Stimulated activated effector memory CD8-positive, alpha-beta T cell treated with anti-CD3 and anti-CD28 coated beads, Interleukin-12 subunit alpha, Interleukin-12 subunit beta, amount 100 ng/mL, for 72 hours (primary cell): ENCODE measurements around the gene LRRC74A.
A peak's percentile ranks its signal among the peaks of the same experiment; 100 is the strongest.
"Not testable (repeated sequence)": the region's sequence is repeated elsewhere in the genome, so short reads cannot be mapped to it uniquely, and the experiment has no call there.

Experiments used
- ATAC-seq: fragments of 150-1000 bp; cut with Tn5 transposase; 2 replicates; pipeline ENCODE4 v1.10.0; 2021
- DNase-seq, 2 donors: peaks; one replicate each; pipeline ENCODE4 v3.0.0; 2021 to 2022; ENCODE audit warnings: low spot score in 2 of 2
- H3K27ac Mint-ChIP-seq: one replicate; pipeline ENCODE4 v1.8.0; 2022; ENCODE audit warnings: mild to moderate bottlenecking, mixed read lengths
- H3K36me3 Mint-ChIP-seq: one replicate; pipeline ENCODE4 v1.8.0; 2022; ENCODE audit warnings: mild to moderate bottlenecking, mixed read lengths
- H3K4me1 Mint-ChIP-seq: one replicate; pipeline ENCODE4 v1.8.0; 2022; ENCODE audit warnings: mixed read lengths
- H3K4me3 Mint-ChIP-seq: one replicate; pipeline ENCODE4 v1.8.0; 2022; ENCODE audit warnings: mild to moderate bottlenecking, mixed read lengths
- H3K9me3 Mint-ChIP-seq: one replicate; pipeline ENCODE4 v1.8.0; 2022; ENCODE audit warnings: mixed read lengths

Gene LRRC74A

DNA sequence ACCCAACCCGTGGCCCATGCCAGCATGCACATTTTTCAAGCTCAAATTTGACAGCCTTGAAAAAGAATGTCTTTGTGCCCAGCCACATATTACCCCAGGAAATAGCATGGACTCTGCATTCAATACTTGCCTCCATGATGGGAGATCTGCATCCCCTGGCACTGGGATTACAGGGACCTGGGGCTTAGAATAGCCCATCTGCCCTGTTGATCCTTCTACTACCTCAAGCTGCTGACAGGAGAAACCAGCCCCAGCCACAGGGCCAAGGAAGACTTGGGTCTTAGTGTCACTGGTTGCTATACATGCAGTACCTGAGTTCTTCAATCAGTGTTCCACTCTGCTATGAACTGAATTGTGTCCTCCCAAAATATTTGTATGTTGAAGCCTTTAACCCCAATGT is 85.3 kb downstream of the LRRC74A start:
- Mint-ChIP-seq H3K4me3 (no peak overlapping the region), H3K4me1 (peaks cover 28% of the 10 kb centered on the region), H3K27ac (no peak overlapping the region), H3K36me3 (no peaks in the 10 kb centered on the region), H3K9me3 (no peaks in the 10 kb centered on the region)
- DNase-seq: no peak
- ATAC-seq: no peak

DNA sequence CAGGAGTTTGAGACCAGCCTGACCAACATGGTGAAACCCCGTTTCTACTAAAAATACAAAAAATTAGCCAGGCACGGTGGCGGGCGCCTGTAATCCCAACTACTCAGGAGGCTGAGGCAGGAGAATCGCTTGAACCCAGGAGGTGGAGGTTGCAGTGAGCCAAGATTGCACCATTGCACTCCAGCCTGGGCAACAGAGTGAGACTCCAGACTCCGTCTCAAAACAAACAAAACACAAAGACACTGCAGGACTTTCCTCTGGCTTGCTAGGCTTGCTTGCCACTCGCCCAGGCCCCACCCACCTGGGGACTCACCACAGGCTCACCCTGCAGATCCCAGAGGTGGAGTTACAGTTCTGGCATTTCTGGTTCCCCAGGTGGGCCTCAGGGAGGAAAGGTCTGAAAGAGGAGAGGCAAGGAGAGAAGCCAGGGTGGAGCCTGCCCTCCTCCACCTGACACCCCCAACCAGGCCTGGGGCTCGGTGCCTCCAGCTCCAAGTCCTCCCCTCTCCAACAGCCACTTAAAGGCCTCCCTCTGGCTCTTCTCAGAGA is 88.4 kb downstream of the LRRC74A start:
- H3K36me3 Mint-ChIP-seq, ATAC-seq, H3K9me3 Mint-ChIP-seq, DNase-seq, H3K4me3 Mint-ChIP-seq: not testable (repeated sequence)
- Mint-ChIP-seq H3K27ac (peak overlapping the region; percentile 70), H3K4me1 (peaks cover 26% of the 10 kb centered on the region)

DNA sequence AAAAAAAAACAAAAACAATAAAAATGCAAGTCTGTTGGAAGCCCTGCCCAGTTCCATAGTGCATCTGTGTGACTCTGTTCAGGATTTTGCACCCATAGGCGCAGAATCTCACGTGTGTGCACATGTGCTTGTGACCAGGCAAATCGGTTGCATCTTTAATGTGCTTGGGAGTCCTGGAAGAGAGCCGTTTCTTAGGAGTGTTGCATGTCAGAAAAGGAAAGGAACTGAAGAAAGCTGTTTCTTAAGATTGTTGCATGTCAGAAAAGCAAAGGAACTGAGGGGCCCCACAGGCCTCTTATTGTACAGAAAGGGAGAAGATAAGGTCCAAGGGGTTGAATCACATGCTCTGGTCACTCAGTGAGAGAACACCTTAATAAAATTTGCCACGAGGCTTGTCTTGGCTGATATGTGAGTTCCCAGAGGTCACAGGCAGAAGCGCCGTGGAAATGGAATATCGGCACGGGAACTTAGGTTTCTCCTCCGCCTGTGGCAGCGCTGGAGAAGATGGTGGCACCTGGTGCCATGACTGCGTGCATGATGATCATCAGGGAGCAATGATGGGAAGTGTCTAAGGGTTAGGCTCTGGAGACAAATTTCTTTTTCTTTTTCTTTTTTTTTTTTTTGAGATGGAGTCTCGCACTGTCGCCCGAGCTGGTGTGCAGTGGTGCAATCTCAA is 90.0 kb downstream of the LRRC74A start:
- no peak overlapping the region for H3K27ac Mint-ChIP-seq
- ATAC-seq: no peak
- H3K36me3 Mint-ChIP-seq: no peaks in the 10 kb centered on the region
- no peak overlapping the region for H3K4me3 Mint-ChIP-seq
- H3K4me1 Mint-ChIP-seq: peaks cover 28% of the 10 kb centered on the region
- no peak for DNase-seq
- H3K9me3 Mint-ChIP-seq: no peaks in the 10 kb centered on the region

DNA sequence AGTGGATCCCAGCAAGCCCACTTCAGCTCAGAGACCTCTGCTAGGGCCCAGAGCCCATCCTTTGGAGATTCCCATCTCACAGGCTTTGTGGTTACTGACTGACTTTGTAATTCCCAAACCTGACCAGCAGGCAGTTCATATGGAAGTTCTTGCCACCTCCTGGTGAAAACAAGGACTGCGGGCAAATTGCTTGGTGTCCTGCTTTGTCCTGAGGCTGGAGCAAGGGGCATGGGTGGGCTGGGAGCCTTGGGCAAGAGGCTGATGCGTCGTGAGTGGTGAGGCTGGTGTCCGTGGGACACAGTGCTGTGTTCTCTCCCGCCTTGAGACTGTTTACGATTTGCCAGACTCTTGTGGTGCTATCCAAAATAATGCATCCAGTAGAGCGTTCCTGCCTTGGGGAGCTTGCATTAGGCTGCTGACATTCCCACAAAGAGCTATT is 91.0 kb downstream of the LRRC74A start:
- no peak overlapping the region for H3K4me3 Mint-ChIP-seq
- H3K27ac Mint-ChIP-seq: no peak overlapping the region
- no peaks in the 10 kb centered on the region for H3K9me3 Mint-ChIP-seq
- H3K4me1 Mint-ChIP-seq: peaks cover 34% of the 10 kb centered on the region
- DNase-seq: no peak
- ATAC-seq: no peak
- no peaks in the 10 kb centered on the region for H3K36me3 Mint-ChIP-seq

DNA sequence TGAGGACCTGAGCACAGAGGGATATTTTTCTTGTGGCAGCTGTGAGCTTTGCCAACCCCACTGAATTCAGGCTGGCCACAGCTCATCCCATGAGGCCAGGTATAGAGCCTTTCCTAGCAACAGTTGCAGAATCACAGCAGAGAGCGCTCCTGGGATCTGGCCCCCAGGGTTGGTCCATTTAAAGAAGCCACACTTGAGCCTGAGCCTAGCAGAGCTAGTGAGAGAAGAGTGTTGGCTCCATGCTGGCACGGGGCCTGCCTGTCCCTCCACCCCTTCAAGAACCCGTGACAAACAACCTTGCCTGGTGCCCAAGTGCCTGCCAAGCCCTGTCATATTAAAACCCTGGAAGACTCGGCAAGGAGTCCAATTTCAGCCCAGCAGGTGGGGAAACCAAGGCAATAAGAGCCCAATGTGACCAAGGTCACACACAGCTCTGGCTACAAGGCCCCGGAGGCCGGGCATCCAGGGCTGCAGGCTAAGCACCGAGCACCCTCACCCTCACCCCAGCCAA is 91.6 kb downstream of the LRRC74A start:
- DNase-seq (no peak), ATAC-seq (no peak)
- Mint-ChIP-seq H3K4me1 (peaks cover 34% of the 10 kb centered on the region), H3K9me3 (no peaks in the 10 kb centered on the region), H3K36me3 (no peaks in the 10 kb centered on the region), H3K4me3 (no peak overlapping the region), H3K27ac (peak overlapping the region; percentile 45)

DNA sequence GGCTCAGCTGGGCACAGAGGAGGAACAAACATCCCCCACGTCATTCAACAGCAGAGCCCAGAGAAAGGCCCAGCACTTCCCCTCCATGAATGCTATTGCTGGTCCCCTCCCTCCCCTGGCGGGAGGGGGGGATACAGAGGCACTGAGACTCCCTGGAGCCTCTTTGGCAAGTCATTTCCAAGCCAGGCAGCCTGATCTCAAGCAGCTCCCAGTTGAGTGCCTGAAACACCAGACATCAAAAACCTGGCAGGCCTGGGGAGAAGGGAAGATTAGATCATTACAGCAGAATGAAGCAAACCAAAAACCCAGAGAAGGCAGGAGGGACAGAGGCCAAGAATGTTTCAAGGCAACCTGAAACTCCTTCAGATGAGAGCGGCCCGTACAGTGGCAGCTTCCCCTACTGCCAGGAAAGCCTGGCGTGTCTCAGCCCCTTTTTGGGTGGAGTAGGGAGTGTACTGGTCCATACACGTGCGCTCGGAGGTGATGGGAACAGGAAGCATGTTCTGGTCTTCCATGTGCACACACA is 92.1 kb downstream of the LRRC74A start:
- H3K27ac Mint-ChIP-seq: peak overlapping the region; percentile 45
- H3K4me3 Mint-ChIP-seq: no peak overlapping the region
- peaks cover 32% of the 10 kb centered on the region for H3K4me1 Mint-ChIP-seq
- ATAC-seq: no peak
- H3K36me3 Mint-ChIP-seq: no peaks in the 10 kb centered on the region
- H3K9me3 Mint-ChIP-seq: no peaks in the 10 kb centered on the region
- no peak for DNase-seq

DNA sequence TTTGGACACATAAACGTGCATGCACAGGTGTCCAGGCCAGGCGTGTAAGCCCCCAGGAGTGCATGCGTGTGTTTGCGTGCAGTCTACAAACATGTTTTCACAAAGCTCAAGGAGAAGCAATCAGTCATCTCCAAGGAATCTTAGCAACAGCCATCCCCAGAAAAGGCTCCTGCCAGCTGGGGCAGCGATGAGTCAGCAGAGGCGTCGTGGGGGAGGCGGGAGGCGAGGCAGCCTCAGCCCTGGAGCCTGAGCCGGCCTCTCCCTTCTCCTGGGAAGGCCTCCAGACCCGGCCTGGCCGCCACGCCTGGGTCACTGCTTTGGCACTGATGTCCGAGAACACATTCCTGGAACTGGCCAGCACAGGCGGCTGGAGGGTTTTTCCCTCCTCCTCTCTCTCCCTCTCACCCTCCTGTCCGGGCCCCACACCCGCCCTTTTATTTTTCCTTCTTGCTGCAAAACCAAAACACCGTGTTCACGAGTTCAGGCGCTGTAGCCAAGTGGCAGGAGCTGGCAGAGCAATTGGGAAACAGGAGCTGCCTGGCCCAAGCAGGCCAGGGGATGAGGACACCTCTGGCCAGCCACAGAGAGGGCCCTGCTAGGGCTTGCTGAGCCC is 92.7 kb downstream of the LRRC74A start:
- peaks cover 27% of the 10 kb centered on the region for H3K4me1 Mint-ChIP-seq
- no peaks in the 10 kb centered on the region for H3K36me3 Mint-ChIP-seq
- H3K4me3 Mint-ChIP-seq: no peak overlapping the region
- H3K9me3 Mint-ChIP-seq: no peaks in the 10 kb centered on the region
- DNase-seq (no peak), ATAC-seq (no peak)
- H3K27ac Mint-ChIP-seq: peak overlapping the region; percentile 45
